HCT116 (cell line): ENCODE measurements around the gene KLHDC4. TPM values are rescaled to one million over a fixed set of nuclear protein-coding genes. Genes with fewer than 3 reads are reported as not detected.

Experiments
- ATAC-seq: fragments of 200-7000 bp; cut with Tn5 transposase; 2 replicates; pipeline ENCODE4 v1.9.1; 2020; ENCODE audit warnings: mild to moderate bottlenecking, moderate library complexity
- BruUV-seq: library from RNA; stranded (reverse); fragments of 400-500 nt; replicated peaks from 2 replicates; lab custom pipeline; 2021; lab: Mats Ljungman, UMichigan
- CTCF ChIA-PET: fragments of 300-600 bp; sonication (Branson Sonifier 250); formaldehyde crosslinking; loops from one replicate; lab custom pipeline; 2021; ENCODE audit warnings: antibody characterized with exemption; lab: Charles Lee
- POLR2A ChIA-PET: fragments of 300-600, 350-600 bp; sonication (Branson Sonifier 250); formaldehyde crosslinking; loops from one replicate; lab custom pipeline; 2021; ENCODE audit warnings: antibody characterized with exemption; lab: Charles Lee
- RAD21 ChIA-PET, 2 experiments: fragments of 300-600 bp; sonication (Branson Sonifier 250); formaldehyde crosslinking; loops; one replicate each; lab custom pipeline; 2023; ENCODE audit warnings: low total read pairs in 2 of 2; ENCODE audit not compliant: uncharacterized antibody in 2 of 2, unreplicated experiment in 2 of 2, low non-redundant PET in 1 of 2; lab: Charles Lee
- DNase-seq: peaks from one replicate; pipeline ENCODE4 v3.0.0-alpha.2; 2010; ENCODE audit warnings: low read depth, low spot score
- H2AFZ ChIP-seq: fragments of 200-600 bp; shearing (Covaris generic), sonication (generic); 2 replicates; pipeline ENCODE4 v1.6.1; 2017; ENCODE audit warnings: low read depth, mixed run types, mixed read lengths, antibody characterized with exemption, low read length; ENCODE audit not compliant: poor library complexity, severe bottlenecking
- H3K27ac ChIP-seq: 2 replicates; pipeline ENCODE4 v1.5.1; 2012; ENCODE audit warnings: low read depth, low read length
- H3K27me3 ChIP-seq: fragments of 200-600 bp; sonication (generic); 2 replicates; pipeline ENCODE4 v1.6.1; 2016; ENCODE audit warnings: mixed run types, low read length, mixed read lengths; ENCODE audit not compliant: insufficient read depth
- H3K36me3 ChIP-seq, 2 experiments: fragments of 200-500 bp in 1 of 2; fragments of 200-600 bp in 1 of 2; sonication (Bioruptor generic) in 1 of 2; sonication (generic) in 1 of 2; 2 replicates each; pipeline versions ENCODE4 v1.5.1 to v1.6.1; 2014 to 2016; ENCODE audit warnings: low read length in 2 of 2, inconsistent platforms in 1 of 2, mixed read lengths in 1 of 2, mixed run types in 1 of 2; ENCODE audit not compliant: insufficient read depth in 2 of 2, control insufficient read depth in 1 of 2
- H3K4me1 ChIP-seq, 2 experiments: fragments of 200-600 bp in 1 of 2; sonication (generic) in 1 of 2; 2 replicates each; pipeline versions ENCODE4 v1.5.1 to v1.6.1; 2012 to 2017; ENCODE audit warnings: low read length in 2 of 2, inconsistent platforms in 1 of 2, mild to moderate bottlenecking in 1 of 2, mixed read lengths in 1 of 2, mixed run types in 1 of 2, moderate library complexity in 1 of 2; ENCODE audit not compliant: insufficient read depth in 2 of 2, control insufficient read depth in 1 of 2
- H3K4me2 ChIP-seq: fragments of 200-600 bp; sonication (generic); 2 replicates; pipeline ENCODE4 v1.6.1; 2017; ENCODE audit warnings: mixed run types, low read length, mixed read lengths
- H3K4me3 ChIP-seq, 2 experiments: fragments of 200-600 bp in 1 of 2; sonication (generic) in 1 of 2; replicated peaks in 1 of 2; 2 replicates each; pipeline ENCODE4 v1.5.1; 2011 to 2016; ENCODE audit warnings: low read length in 2 of 2, control low read depth in 1 of 2, low read depth in 1 of 2, mild to moderate bottlenecking in 1 of 2, mixed read lengths in 1 of 2, mixed run types in 1 of 2
- H3K79me2 ChIP-seq: fragments of 200-600 bp; sonication (generic); 2 replicates; pipeline ENCODE4 v1.6.1; 2017; ENCODE audit warnings: mild to moderate bottlenecking, mixed run types, low read length, moderate library complexity, mixed read lengths; ENCODE audit not compliant: insufficient read depth
- H3K9ac ChIP-seq: fragments of 200-600 bp; sonication (generic); 2 replicates; pipeline ENCODE4 v1.6.1; 2016; ENCODE audit warnings: low read length, mixed read lengths
- H3K9me2 ChIP-seq: fragments of 200-600 bp; sonication (generic), shearing (Covaris generic); 2 replicates; pipeline ENCODE4 v1.6.1; 2017; ENCODE audit warnings: mixed run types, mild to moderate bottlenecking, moderate library complexity; ENCODE audit not compliant: insufficient read depth
- H3K9me3 ChIP-seq, 2 experiments: fragments of 200-500 bp in 1 of 2; fragments of 200-600 bp in 1 of 2; sonication (Bioruptor generic) in 1 of 2; sonication (generic) in 1 of 2; 2 replicates each; pipeline ENCODE4 v1.6.1; 2014 to 2017; ENCODE audit warnings: low read length in 2 of 2, mixed read lengths in 2 of 2, inconsistent platforms in 1 of 2, low read depth in 1 of 2, mild to moderate bottlenecking in 1 of 2, mixed run types in 1 of 2, moderate library complexity in 1 of 2; ENCODE audit not compliant: control insufficient read depth in 1 of 2, insufficient read depth in 1 of 2
- H4K20me1 ChIP-seq: fragments of 200-600 bp; sonication (generic), shearing (Covaris generic); 2 replicates; pipeline ENCODE4 v1.6.1; 2017; ENCODE audit warnings: mixed run types, mild to moderate bottlenecking, moderate library complexity; ENCODE audit not compliant: insufficient read depth
- FOSL1 ChIP-seq: IDR thresholded peaks from 2 replicates; pipeline ENCODE4 v1.6.1; 2012; ENCODE audit warnings: low read depth
- JUND ChIP-seq: IDR thresholded peaks from 2 replicates; pipeline ENCODE4 v1.6.1; 2012
- POLR2A ChIP-seq: IDR thresholded peaks from 2 replicates; pipeline ENCODE4 v1.7.0; 2011; ENCODE audit warnings: borderline replicate concordance; ENCODE audit not compliant: insufficient read depth, insufficient read length; ENCODE audit errors: extremely low read depth
- SIN3A ChIP-seq: IDR thresholded peaks from 2 replicates; pipeline ENCODE4 v1.6.1; 2012; ENCODE audit warnings: low read depth
- SRF ChIP-seq: IDR thresholded peaks from 2 replicates; pipeline ENCODE4 v1.6.1; 2012; ENCODE audit warnings: low read depth
- intact Hi-C: fragments of 100-400 bp; cut with micrococcal nuclease; formaldehyde crosslinking; loops from 2 replicates; pipeline ENCODE4 v1.10.0; 2022
- total RNA-seq: library from RNA; stranded (reverse); gene quantifications from one replicate; pipeline ENCODE4 v1.2.1, GENCODE V29; 2021; ENCODE audit not compliant: unreplicated experiment
- TF ChIP-seq, protein P1 (sequence below): IDR thresholded peaks from 2 replicates; pipeline ENCODE4 v1.6.1; 2012
- TF ChIP-seq, protein P2 (sequence below), 3 experiments: fragments of 200-600 bp in 1 of 3; sonication (generic) in 1 of 3; IDR thresholded peaks in 2 of 3; conservative IDR thresholded peaks in 1 of 3; 2 replicates each; pipeline ENCODE4 v1.5.1; 2012 to 2017; ENCODE audit warnings: low read depth in 2 of 3, low read length in 2 of 3, antibody characterized with exemption in 1 of 3, borderline replicate concordance in 1 of 3, control low read depth in 1 of 3, mild to moderate bottlenecking in 1 of 3, mixed read lengths in 1 of 3, mixed run types in 1 of 3, moderate library complexity in 1 of 3; ENCODE audit not compliant: insufficient read depth in 1 of 3
- TF ChIP-seq, protein P3 (sequence below): IDR thresholded peaks from 2 replicates; pipeline ENCODE4 v1.6.1; 2012

Gene KLHDC4
- total RNA-seq, 1 experiment from 2014 or later: 107 TPM

DNA sequence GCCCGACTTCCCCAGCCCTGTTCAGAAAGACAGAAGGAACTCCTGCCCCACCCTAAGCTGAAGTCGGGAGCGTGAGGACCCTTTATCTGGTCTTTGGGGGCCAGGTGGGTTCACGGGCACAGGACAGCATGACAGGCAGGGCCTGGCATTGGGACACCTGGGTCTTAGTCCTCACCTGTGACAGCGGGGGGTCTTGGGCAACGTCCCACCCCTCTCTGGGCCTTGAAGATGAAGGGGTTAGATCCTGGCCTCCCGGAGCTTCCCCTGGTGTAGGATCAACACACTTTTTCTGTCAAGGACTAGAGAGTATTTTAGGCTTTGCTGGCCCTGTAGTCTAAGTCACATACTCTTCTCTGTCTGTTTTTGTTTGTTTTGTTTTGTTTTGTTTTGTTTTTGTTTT is 98.3 kb downstream of the KLHDC4 start (continued):
- TF ChIP-seq SRF: no peak
- TF ChIP-seq, all 23 proteins: peak for 0

DNA sequence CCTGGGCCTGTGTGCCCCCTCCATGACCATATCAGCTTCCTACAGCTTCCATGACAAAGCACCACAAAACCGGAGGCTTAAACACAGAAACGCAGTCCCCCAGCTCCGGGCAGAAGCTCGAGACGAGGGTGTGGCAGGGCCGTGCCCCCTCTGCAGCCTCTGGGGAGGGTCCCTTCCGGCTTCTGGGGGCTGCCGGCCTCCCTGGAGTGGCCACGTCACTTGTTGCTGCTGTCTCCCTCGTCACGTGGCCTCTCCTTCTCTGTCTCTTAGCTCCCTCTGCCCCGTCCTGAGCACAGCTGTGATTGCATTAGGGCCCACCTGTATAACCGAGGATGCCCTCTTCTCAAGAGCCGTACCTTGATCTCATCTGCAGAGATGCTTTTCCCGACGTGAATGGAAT is 98.9 kb downstream of the KLHDC4 start:
- no peaks in the 10 kb centered on the region for H3K79me2 ChIP-seq
- no peak for TF ChIP-seq POLR2A
- TF ChIP-seq, protein P1, sequence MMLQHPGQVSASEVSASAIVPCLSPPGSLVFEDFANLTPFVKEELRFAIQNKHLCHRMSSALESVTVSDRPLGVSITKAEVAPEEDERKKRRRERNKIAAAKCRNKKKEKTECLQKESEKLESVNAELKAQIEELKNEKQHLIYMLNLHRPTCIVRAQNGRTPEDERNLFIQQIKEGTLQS: no peak
- no peak for TF ChIP-seq FOSL1
- TF ChIP-seq JUND: no peak
- TF ChIP-seq, protein P2, sequence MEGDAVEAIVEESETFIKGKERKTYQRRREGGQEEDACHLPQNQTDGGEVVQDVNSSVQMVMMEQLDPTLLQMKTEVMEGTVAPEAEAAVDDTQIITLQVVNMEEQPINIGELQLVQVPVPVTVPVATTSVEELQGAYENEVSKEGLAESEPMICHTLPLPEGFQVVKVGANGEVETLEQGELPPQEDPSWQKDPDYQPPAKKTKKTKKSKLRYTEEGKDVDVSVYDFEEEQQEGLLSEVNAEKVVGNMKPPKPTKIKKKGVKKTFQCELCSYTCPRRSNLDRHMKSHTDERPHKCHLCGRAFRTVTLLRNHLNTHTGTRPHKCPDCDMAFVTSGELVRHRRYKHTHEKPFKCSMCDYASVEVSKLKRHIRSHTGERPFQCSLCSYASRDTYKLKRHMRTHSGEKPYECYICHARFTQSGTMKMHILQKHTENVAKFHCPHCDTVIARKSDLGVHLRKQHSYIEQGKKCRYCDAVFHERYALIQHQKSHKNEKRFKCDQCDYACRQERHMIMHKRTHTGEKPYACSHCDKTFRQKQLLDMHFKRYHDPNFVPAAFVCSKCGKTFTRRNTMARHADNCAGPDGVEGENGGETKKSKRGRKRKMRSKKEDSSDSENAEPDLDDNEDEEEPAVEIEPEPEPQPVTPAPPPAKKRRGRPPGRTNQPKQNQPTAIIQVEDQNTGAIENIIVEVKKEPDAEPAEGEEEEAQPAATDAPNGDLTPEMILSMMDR (IDR thresholded peaks at IDR 0.05 in 2 of 3, conservative IDR thresholded peaks at IDR 0.05 in 1 of 3; ENCODE audit: borderline replicate concordance in 1 of 3, insufficient read depth in 1 of 3, low read depth in 2 of 3, low read length in 2 of 3): no peak
- TF ChIP-seq SRF: no peak
- no peak for TF ChIP-seq SIN3A
- TF ChIP-seq, protein P3, sequence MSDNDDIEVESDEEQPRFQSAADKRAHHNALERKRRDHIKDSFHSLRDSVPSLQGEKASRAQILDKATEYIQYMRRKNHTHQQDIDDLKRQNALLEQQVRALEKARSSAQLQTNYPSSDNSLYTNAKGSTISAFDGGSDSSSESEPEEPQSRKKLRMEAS: no peak
- TF ChIP-seq, all 23 proteins: peak for 0
- no peak overlapping the region for H2AFZ ChIP-seq
- ATAC-seq (no peak), DNase-seq (no peak)
- H3K4me3 ChIP-seq: no peak overlapping the region
- no peak overlapping the region for H3K9ac ChIP-seq
- ChIA-PET CTCF (interaction anchor here (1.1 kb wide), 1 partner anchor 205 kb away, joined by 3 read pairs; no protein-coding TSS in a partner anchor), RAD21 (no interaction called here), POLR2A (no interaction called here)
- H3K36me3 ChIP-seq: no peaks in the 10 kb centered on the region
- BruUV-seq: no TSS peak
- no peaks in the 10 kb centered on the region for H3K9me3 ChIP-seq
- no peaks in the 10 kb centered on the region for H3K27me3 ChIP-seq
- intact Hi-C loops: no loop called here
- H3K4me1 ChIP-seq: peaks cover 0 to 10% of the 10 kb centered on the region in 2 experiments; a peak in 3 of 4 replicates
- H3K9me2 ChIP-seq: no peaks in the 10 kb centered on the region
- no peaks in the 10 kb centered on the region for H4K20me1 ChIP-seq
- no peak overlapping the region for H3K27ac ChIP-seq
- no peak overlapping the region for H3K4me2 ChIP-seq
